OCI-LY7 (cell line): Measurements from ENCODE around the gene DEFB118. TPM values are rescaled to one million over a fixed set of nuclear protein-coding genes. Genes with fewer than 3 reads are reported as not detected.
"Not testable (repeated sequence)": the region's sequence is repeated elsewhere in the genome, so short reads cannot be mapped to it uniquely, and the experiment has no call there.

Experiments
- BruUV-seq: library from RNA; stranded (reverse); fragments of 400-500 nt; replicated peaks from 2 replicates; lab custom pipeline; 2021; lab: Mats Ljungman, UMichigan
- CTCF ChIA-PET: fragments of 300-600 bp; sonication (Branson Sonifier 250); formaldehyde crosslinking; loops from one replicate; lab custom pipeline; 2022; ENCODE audit warnings: antibody characterized with exemption; ENCODE audit not compliant: unreplicated experiment; lab: Charles Lee
- POLR2A ChIA-PET: fragments of 300-600 bp; sonication (Branson Sonifier 250); formaldehyde crosslinking; loops from one replicate; lab custom pipeline; 2022; ENCODE audit warnings: antibody characterized with exemption; lab: Charles Lee
- DNase-seq: peaks from one replicate; pipeline ENCODE4 v3.0.0-alpha.2; 2015; ENCODE audit warnings: low spot score
- H2AFZ ChIP-seq: fragments of 200-600 bp; sonication (generic), shearing (Covaris generic); 2 replicates; pipeline ENCODE4 v1.6.1; 2014; ENCODE audit warnings: mild to moderate bottlenecking, antibody characterized with exemption, low read length, moderate library complexity
- H3K27ac ChIP-seq: fragments of 200-600 bp; sonication (generic); 2 replicates; pipeline ENCODE4 v1.5.1; 2014; ENCODE audit warnings: mixed run types, low read depth, mild to moderate bottlenecking, moderate library complexity, low read length, inconsistent platforms; ENCODE audit not compliant: poor library complexity, severe bottlenecking
- H3K36me3 ChIP-seq: fragments of 200-600 bp; sonication (generic); 2 replicates; pipeline ENCODE4 v1.6.1; 2014; ENCODE audit warnings: mild to moderate bottlenecking, antibody characterized with exemption, low read length, moderate library complexity, mixed read lengths; ENCODE audit not compliant: insufficient read depth
- H3K4me1 ChIP-seq: fragments of 200-600 bp; sonication (generic); 2 replicates; pipeline ENCODE4 v1.5.1; 2014; ENCODE audit warnings: mild to moderate bottlenecking, low read length; ENCODE audit not compliant: insufficient read depth, poor library complexity, severe bottlenecking
- H3K4me2 ChIP-seq: fragments of 200-600 bp; sonication (generic); 2 replicates; pipeline ENCODE4 v1.6.1; 2014; ENCODE audit warnings: mild to moderate bottlenecking, low read length
- H3K4me3 ChIP-seq: fragments of 200-600 bp; sonication (generic); 2 replicates; pipeline ENCODE4 v1.5.1; 2014; ENCODE audit warnings: mild to moderate bottlenecking, low read depth, low read length; ENCODE audit not compliant: poor library complexity, severe bottlenecking
- H3K79me2 ChIP-seq: fragments of 200-600 bp; sonication (generic); 2 replicates; pipeline ENCODE4 v1.6.1; 2016; ENCODE audit warnings: low read depth, mild to moderate bottlenecking, low read length, moderate library complexity, mixed read lengths; ENCODE audit not compliant: insufficient read depth
- H3K9me2 ChIP-seq: fragments of 200-600 bp; sonication (generic); 2 replicates; pipeline ENCODE4 v1.6.1; 2016; ENCODE audit warnings: mild to moderate bottlenecking, low read length, mixed read lengths; ENCODE audit not compliant: insufficient read depth
- H3K9me3 ChIP-seq: fragments of 200-600 bp; sonication (generic); 2 replicates; pipeline ENCODE4 v1.6.1; 2014; ENCODE audit warnings: mild to moderate bottlenecking, mixed run types, low read length, mixed read lengths
- H4K20me1 ChIP-seq: fragments of 200-600 bp; sonication (generic); 2 replicates; pipeline ENCODE4 v1.6.1; 2014; ENCODE audit warnings: mild to moderate bottlenecking, antibody characterized with exemption, low read length, moderate library complexity, mixed read lengths; ENCODE audit not compliant: insufficient read depth
- CTCF ChIP-seq: fragments of 200-600 bp; sonication (generic); conservative IDR thresholded peaks from 2 replicates; pipeline ENCODE4 v1.5.1; 2014; ENCODE audit warnings: mild to moderate bottlenecking, antibody characterized with exemption, low read length, moderate library complexity, mixed read lengths
- EZH2phosphoT487 ChIP-seq: fragments of 200-600 bp; sonication (generic); IDR thresholded peaks from 2 replicates; pipeline ENCODE4 v1.6.1; 2018; ENCODE audit warnings: low read depth, borderline replicate concordance, mild to moderate bottlenecking, mixed run types, antibody characterized with exemption, low read length, moderate library complexity, mixed read lengths
- intact Hi-C: fragments of 100-400 bp; cut with micrococcal nuclease; formaldehyde crosslinking; loops from one replicate; pipeline ENCODE4 v1.10.0; 2022; ENCODE audit not compliant: unreplicated experiment
- total RNA-seq, 2 experiments: library from RNA; depleted of rRNA in 1 of 2; stranded (reverse); fragments of >200 nt in 1 of 2; shearing (Covaris generic) in 1 of 2; gene quantifications; 2 replicates each; pipeline ENCODE4 v1.2.3, GENCODE V29; 2014 to 2022

Gene DEFB118
- total RNA-seq, 2 experiments from 2014 or later: not detected

GRCh38 chr20:31341470-31341869 lies 26.9 kb upstream of the DEFB118 start:
- no peak overlapping the region for H3K27ac ChIP-seq
- H3K4me1 ChIP-seq: no peaks in the 10 kb centered on the region
- H3K36me3 ChIP-seq: no peaks in the 10 kb centered on the region
- no peaks in the 10 kb centered on the region for H3K9me3 ChIP-seq
- H3K4me3 ChIP-seq: no peak overlapping the region
- no peak overlapping the region for H2AFZ ChIP-seq
- ChIA-PET CTCF (no interaction called here), POLR2A (no interaction called here)
- no peaks in the 10 kb centered on the region for H4K20me1 ChIP-seq
- DNase-seq: no peak
- TF ChIP-seq EZH2phosphoT487: no peak
- no peak overlapping the region for H3K4me2 ChIP-seq
- intact Hi-C loops: no loop called here
- H3K79me2 ChIP-seq: no peaks in the 10 kb centered on the region
- BruUV-seq: no TSS peak
- no peaks in the 10 kb centered on the region for H3K9me2 ChIP-seq

- H4K20me1 ChIP-seq: no peaks in the 10 kb centered on the region
- POLR2A ChIA-PET: interaction anchor here (0.6 to 1.0 kb wide), 3 partner anchors 11 to 17 kb away, joined by 3 to 5 read pairs (median 3); no protein-coding TSS in a partner anchor
- TF ChIP-seq EZH2phosphoT487 (no peak), CTCF (no peak)
- intact Hi-C loops: no loop called here
- H3K4me1 ChIP-seq: no peaks in the 10 kb centered on the region
- DNase-seq: no peak
- no peak overlapping the region for H3K27ac ChIP-seq
- no peak overlapping the region for H3K4me2 ChIP-seq
- no peaks in the 10 kb centered on the region for H3K36me3 ChIP-seq
- no peaks in the 10 kb centered on the region for H3K9me3 ChIP-seq
- H3K9me2 ChIP-seq: no peaks in the 10 kb centered on the region
- no TSS peak for BruUV-seq
- H3K4me3 ChIP-seq: no peak overlapping the region
- CTCF ChIA-PET: no interaction called here
- no peak overlapping the region for H2AFZ ChIP-seq
- no peaks in the 10 kb centered on the region for H3K79me2 ChIP-seq
Measured at GRCh38 chr20:31355981-31356380, 12.4 kb upstream of the DEFB118 start.

- Histone ChIP-seq H3K4me2 (no peak overlapping the region), H2AFZ (no peak overlapping the region), H3K9me3 (no peaks in the 10 kb centered on the region), H3K79me2 (no peaks in the 10 kb centered on the region), H3K27ac (no peak overlapping the region), H4K20me1 (no peaks in the 10 kb centered on the region), H3K36me3 (no peaks in the 10 kb centered on the region), H3K9me2 (no peaks in the 10 kb centered on the region), H3K4me1 (no peaks in the 10 kb centered on the region), H3K4me3 (no peak overlapping the region)
- ChIA-PET CTCF (no interaction called here), POLR2A (no interaction called here)
- intact Hi-C loops: no loop called here
- BruUV-seq: no TSS peak
- TF ChIP-seq CTCF (no peak), EZH2phosphoT487 (no peak)
- no peak for DNase-seq
Measured at GRCh38 chr20:31363295-31363694, 5.1 kb upstream of the DEFB118 start.

- POLR2A ChIA-PET, H3K79me2 ChIP-seq, H2AFZ ChIP-seq, CTCF ChIA-PET, H3K9me2 ChIP-seq, H3K9me3 ChIP-seq, H3K27ac ChIP-seq, H4K20me1 ChIP-seq, DNase-seq, H3K4me3 ChIP-seq, H3K4me1 ChIP-seq, H3K4me2 ChIP-seq, intact Hi-C loops, H3K36me3 ChIP-seq, BruUV-seq: not testable (repeated sequence)
Measured at GRCh38 chr20:31364272-31364671, 4.1 kb upstream of the DEFB118 start.
